Panc1 (cell line): ENCODE measurements around the gene SPTLC2. TPM values are rescaled to one million over a fixed set of nuclear protein-coding genes. Genes with fewer than 3 reads are reported as not detected.

Source experiments
- ATAC-seq: fragments of 200-7000 bp; cut with Tn5 transposase; 2 replicates; pipeline ENCODE4 v1.9.1; 2020; ENCODE audit warnings: mild to moderate bottlenecking, moderate library complexity
- BruUV-seq: library from RNA; stranded (reverse); fragments of 400-500 nt; replicated peaks from 2 replicates; lab custom pipeline; 2021; lab: Mats Ljungman, UMichigan
- CTCF ChIA-PET: fragments of 300-600 bp; sonication (Branson Sonifier 250); formaldehyde crosslinking; loops from one replicate; lab custom pipeline; 2022; ENCODE audit warnings: antibody characterized with exemption; lab: Charles Lee
- POLR2A ChIA-PET: fragments of 300-600 bp; sonication (Branson Sonifier 250); formaldehyde crosslinking; loops from one replicate; lab custom pipeline; 2022; ENCODE audit warnings: antibody characterized with exemption; lab: Charles Lee
- DNase-seq: peaks from one replicate; pipeline ENCODE4 v3.0.0-alpha.2; 2010; ENCODE audit warnings: low read depth, low spot score
- H3K27ac ChIP-seq: 2 replicates; pipeline ENCODE4 v1.5.1; 2011; ENCODE audit warnings: mild to moderate bottlenecking, low read length, inconsistent platforms
- H3K27me3 ChIP-seq: fragments of 200-500 bp; sonication (Bioruptor generic); 2 replicates; pipeline ENCODE4 v1.6.0; 2014; ENCODE audit warnings: low read length, inconsistent platforms; ENCODE audit not compliant: control insufficient read depth, insufficient read depth
- H3K36me3 ChIP-seq: fragments of 200-500 bp; sonication (Bioruptor generic); 2 replicates; pipeline ENCODE4 v1.5.1; 2014; ENCODE audit warnings: inconsistent platforms, mild to moderate bottlenecking, low read length, moderate library complexity; ENCODE audit not compliant: control insufficient read depth, insufficient read depth
- H3K4me1 ChIP-seq: 2 replicates; pipeline ENCODE4 v1.5.1; 2011; ENCODE audit warnings: inconsistent platforms, mild to moderate bottlenecking, low read length, moderate library complexity; ENCODE audit not compliant: control insufficient read depth, insufficient read depth
- H3K4me3 ChIP-seq, 2 experiments: 2 replicates each; pipeline ENCODE4 v1.5.1; 2011 to 2012; ENCODE audit warnings: low read depth in 2 of 2, low read length in 2 of 2, mild to moderate bottlenecking in 2 of 2, inconsistent platforms in 1 of 2, moderate library complexity in 1 of 2
- H3K9me3 ChIP-seq: fragments of 200-500 bp; sonication (Bioruptor generic); 2 replicates; pipeline ENCODE4 v1.5.1; 2014; ENCODE audit warnings: low read depth, mild to moderate bottlenecking, inconsistent platforms, low read length, moderate library complexity; ENCODE audit not compliant: control insufficient read depth, insufficient read depth
- POLR2AphosphoS5 ChIP-seq: IDR thresholded peaks from 2 replicates; pipeline ENCODE4 v1.6.1; 2012; ENCODE audit warnings: mild to moderate bottlenecking, low read depth, low read length, moderate library complexity
- SIN3A ChIP-seq: IDR thresholded peaks from 2 replicates; pipeline ENCODE4 v1.6.1; 2012; ENCODE audit warnings: low read depth, mild to moderate bottlenecking, low read length, moderate library complexity, borderline replicate concordance; ENCODE audit not compliant: insufficient read depth
- TCF7L2 ChIP-seq: IDR thresholded peaks from 2 replicates; pipeline ENCODE4 v1.6.1; 2011; ENCODE audit warnings: mild to moderate bottlenecking, low read depth, low read length, inconsistent platforms
- in situ Hi-C: cut with HindIII; loops from 2 replicates; pipeline ENCODE4 v1.10.0; 2016; ENCODE audit warnings: low sequenced_read_pairs, low pct_unique_long_range_greater_than_20kb
- intact Hi-C: fragments of 100-400 bp; cut with micrococcal nuclease; formaldehyde crosslinking; loops from one replicate; pipeline ENCODE4 v1.10.0; 2022; ENCODE audit not compliant: unreplicated experiment
- total RNA-seq: library from RNA; stranded (reverse); gene quantifications from one replicate; pipeline ENCODE4 v1.2.1, GENCODE V29; 2021; ENCODE audit not compliant: unreplicated experiment
- TF ChIP-seq, protein P1 (sequence below), 2 experiments: IDR thresholded peaks; 2 replicates each; pipeline ENCODE4 v1.6.1; 2011 to 2012; ENCODE audit warnings: low read depth in 2 of 2, control low read depth in 1 of 2, low read length in 1 of 2, mild to moderate bottlenecking in 1 of 2, moderate library complexity in 1 of 2; ENCODE audit not compliant: insufficient read depth in 1 of 2
- TF ChIP-seq, protein P2 (sequence below): fragments of 450-650 bp; IDR thresholded peaks from 2 replicates; pipeline ENCODE4 v1.5.1; 2017; ENCODE audit warnings: mild to moderate bottlenecking

SPTLC2 gene
- total RNA-seq, 1 experiment from 2014 or later = 21.0 TPM

DNA sequence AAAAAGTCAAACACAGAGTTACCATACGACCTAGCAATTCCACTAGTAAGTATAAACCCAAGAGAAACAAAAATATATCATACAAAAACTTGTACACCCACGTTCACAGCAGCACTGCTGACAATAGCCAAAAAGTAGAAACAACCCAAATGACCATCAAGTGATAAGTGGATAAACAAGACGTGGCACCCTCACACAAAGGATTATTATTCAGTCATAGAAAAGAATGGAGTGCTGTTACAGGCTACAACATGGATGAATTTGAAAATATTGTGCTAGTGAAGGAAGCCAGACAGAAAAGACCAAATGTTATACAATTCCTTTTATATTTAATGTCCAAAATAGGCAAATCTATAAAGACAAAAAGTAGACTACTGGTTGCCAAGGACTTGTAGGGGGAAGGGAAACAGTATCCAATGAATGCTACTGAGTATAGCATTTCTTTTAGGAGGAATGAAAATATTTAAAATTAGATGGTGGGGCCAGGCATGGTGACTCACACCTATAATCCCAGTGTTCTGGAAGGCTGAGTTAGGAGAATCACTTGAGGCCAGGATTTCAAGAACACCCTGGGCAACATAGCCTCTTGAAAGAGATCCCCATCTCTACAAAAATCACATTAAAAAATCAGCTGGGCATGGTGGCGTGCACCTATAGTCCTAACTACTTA, 41.9 kb downstream of the SPTLC2 start:
- TF ChIP-seq TCF7L2 = no peak
- TF ChIP-seq POLR2AphosphoS5 = no peak
- no peak for TF ChIP-seq SIN3A
- TF ChIP-seq, protein P1, sequence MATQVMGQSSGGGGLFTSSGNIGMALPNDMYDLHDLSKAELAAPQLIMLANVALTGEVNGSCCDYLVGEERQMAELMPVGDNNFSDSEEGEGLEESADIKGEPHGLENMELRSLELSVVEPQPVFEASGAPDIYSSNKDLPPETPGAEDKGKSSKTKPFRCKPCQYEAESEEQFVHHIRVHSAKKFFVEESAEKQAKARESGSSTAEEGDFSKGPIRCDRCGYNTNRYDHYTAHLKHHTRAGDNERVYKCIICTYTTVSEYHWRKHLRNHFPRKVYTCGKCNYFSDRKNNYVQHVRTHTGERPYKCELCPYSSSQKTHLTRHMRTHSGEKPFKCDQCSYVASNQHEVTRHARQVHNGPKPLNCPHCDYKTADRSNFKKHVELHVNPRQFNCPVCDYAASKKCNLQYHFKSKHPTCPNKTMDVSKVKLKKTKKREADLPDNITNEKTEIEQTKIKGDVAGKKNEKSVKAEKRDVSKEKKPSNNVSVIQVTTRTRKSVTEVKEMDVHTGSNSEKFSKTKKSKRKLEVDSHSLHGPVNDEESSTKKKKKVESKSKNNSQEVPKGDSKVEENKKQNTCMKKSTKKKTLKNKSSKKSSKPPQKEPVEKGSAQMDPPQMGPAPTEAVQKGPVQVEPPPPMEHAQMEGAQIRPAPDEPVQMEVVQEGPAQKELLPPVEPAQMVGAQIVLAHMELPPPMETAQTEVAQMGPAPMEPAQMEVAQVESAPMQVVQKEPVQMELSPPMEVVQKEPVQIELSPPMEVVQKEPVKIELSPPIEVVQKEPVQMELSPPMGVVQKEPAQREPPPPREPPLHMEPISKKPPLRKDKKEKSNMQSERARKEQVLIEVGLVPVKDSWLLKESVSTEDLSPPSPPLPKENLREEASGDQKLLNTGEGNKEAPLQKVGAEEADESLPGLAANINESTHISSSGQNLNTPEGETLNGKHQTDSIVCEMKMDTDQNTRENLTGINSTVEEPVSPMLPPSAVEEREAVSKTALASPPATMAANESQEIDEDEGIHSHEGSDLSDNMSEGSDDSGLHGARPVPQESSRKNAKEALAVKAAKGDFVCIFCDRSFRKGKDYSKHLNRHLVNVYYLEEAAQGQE (IDR thresholded peaks at IDR 0.05; ENCODE audit: insufficient read depth in 1 of 2, low read depth in 2 of 2, low read length in 1 of 2) = no peak
- TF ChIP-seq, protein P2, sequence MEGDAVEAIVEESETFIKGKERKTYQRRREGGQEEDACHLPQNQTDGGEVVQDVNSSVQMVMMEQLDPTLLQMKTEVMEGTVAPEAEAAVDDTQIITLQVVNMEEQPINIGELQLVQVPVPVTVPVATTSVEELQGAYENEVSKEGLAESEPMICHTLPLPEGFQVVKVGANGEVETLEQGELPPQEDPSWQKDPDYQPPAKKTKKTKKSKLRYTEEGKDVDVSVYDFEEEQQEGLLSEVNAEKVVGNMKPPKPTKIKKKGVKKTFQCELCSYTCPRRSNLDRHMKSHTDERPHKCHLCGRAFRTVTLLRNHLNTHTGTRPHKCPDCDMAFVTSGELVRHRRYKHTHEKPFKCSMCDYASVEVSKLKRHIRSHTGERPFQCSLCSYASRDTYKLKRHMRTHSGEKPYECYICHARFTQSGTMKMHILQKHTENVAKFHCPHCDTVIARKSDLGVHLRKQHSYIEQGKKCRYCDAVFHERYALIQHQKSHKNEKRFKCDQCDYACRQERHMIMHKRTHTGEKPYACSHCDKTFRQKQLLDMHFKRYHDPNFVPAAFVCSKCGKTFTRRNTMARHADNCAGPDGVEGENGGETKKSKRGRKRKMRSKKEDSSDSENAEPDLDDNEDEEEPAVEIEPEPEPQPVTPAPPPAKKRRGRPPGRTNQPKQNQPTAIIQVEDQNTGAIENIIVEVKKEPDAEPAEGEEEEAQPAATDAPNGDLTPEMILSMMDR = no peak
- no peak for ATAC-seq
- Histone ChIP-seq H3K4me3 (no peak overlapping the region), H3K4me1 (no peaks in the 10 kb centered on the region), H3K36me3 (no peaks in the 10 kb centered on the region; the same call in 1 of the 2 replicates), H3K27me3 (no peaks in the 10 kb centered on the region), H3K9me3 (no peaks in the 10 kb centered on the region), H3K27ac (no peak overlapping the region)
- DNase-seq = no peak
- BruUV-seq = no TSS peak
- intact Hi-C loops = no loop called here
- ChIA-PET POLR2A (no interaction called here), CTCF (no interaction called here)
- in situ Hi-C loops = no loop called here

DNA sequence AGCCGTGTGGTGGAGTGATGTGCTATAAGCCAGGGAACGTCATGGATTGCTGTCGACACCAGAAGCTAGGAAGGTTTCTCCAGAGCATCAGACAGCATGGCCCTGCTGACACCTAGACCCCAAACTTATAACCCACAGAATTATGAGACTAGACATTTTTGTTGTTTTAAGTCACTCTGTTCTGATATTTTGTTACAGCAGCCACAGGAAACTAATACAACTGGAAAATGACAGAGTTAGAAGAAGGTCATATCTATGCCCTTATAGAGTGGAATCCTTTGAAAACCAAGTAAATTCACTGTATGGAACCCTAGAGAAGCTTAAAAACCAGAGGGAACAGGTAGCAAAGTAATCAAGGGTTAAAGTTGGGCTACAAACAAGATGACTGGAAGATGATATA, 42.5 kb downstream of the SPTLC2 start:
- H3K4me3 ChIP-seq = no peak overlapping the region
- TF ChIP-seq POLR2AphosphoS5 = no peak
- TF ChIP-seq TCF7L2 = no peak
- TF ChIP-seq, protein P2 = no peak
- no peak for TF ChIP-seq SIN3A
- TF ChIP-seq, protein P1 (IDR thresholded peaks at IDR 0.05; ENCODE audit: insufficient read depth in 1 of 2, low read depth in 2 of 2, low read length in 1 of 2) = no peak
- CTCF ChIA-PET = no interaction called here
- no peaks in the 10 kb centered on the region for H3K27me3 ChIP-seq
- in situ Hi-C loops = no loop called here
- DNase-seq = no peak
- no peaks in the 10 kb centered on the region for H3K9me3 ChIP-seq
- H3K4me1 ChIP-seq = no peaks in the 10 kb centered on the region
- H3K27ac ChIP-seq = no peak overlapping the region
- POLR2A ChIA-PET = no interaction called here
- no peak for ATAC-seq
- intact Hi-C loops = no loop called here
- no TSS peak for BruUV-seq
- peaks cover 4% of the 10 kb centered on the region; the same call in 1 of the 2 replicates for H3K36me3 ChIP-seq
